Calu3 (cell line): ENCODE data around the gene FRMD3. TPM values are rescaled to one million over a fixed set of nuclear protein-coding genes. Genes with fewer than 3 reads are reported as not detected.
A peak's percentile ranks its signal among the peaks of the same experiment; 100 is the strongest.

Experiments
- BruUV-seq: library from RNA; stranded (reverse); fragments of 400-500 nt; replicated peaks from 2 replicates; lab custom pipeline; 2021; lab: Mats Ljungman, UMichigan
- CTCF ChIA-PET: fragments of 300-600 bp; sonication (Branson Sonifier 250); formaldehyde crosslinking; loops from one replicate; lab custom pipeline; 2022; ENCODE audit warnings: antibody characterized with exemption; lab: Charles Lee
- DNase-seq: peaks from one replicate; pipeline ENCODE4 v3.0.0; 2022
- H3K27ac Mint-ChIP-seq: one replicate; pipeline ENCODE4 v1.8.0; 2022; ENCODE audit warnings: mixed read lengths; ENCODE audit not compliant: unreplicated experiment
- H3K27me3 Mint-ChIP-seq: one replicate; pipeline ENCODE4 v1.8.0; 2022; ENCODE audit warnings: mixed read lengths; ENCODE audit not compliant: unreplicated experiment
- H3K36me3 Mint-ChIP-seq: one replicate; pipeline ENCODE4 v1.8.0; 2022; ENCODE audit warnings: mild to moderate bottlenecking, moderate library complexity, mixed read lengths; ENCODE audit not compliant: insufficient read depth, unreplicated experiment
- H3K4me1 Mint-ChIP-seq: one replicate; pipeline ENCODE4 v1.8.0; 2022; ENCODE audit warnings: mild to moderate bottlenecking, low read depth, mixed read lengths; ENCODE audit not compliant: unreplicated experiment
- H3K4me3 Mint-ChIP-seq: one replicate; pipeline ENCODE4 v1.8.0; 2022; ENCODE audit warnings: mild to moderate bottlenecking, low read depth, moderate library complexity, mixed read lengths; ENCODE audit not compliant: unreplicated experiment
- H3K9me3 Mint-ChIP-seq: one replicate; pipeline ENCODE4 v1.8.0; 2022; ENCODE audit warnings: low read depth, mixed read lengths; ENCODE audit not compliant: unreplicated experiment
- intact Hi-C: fragments of 100-400 bp; cut with micrococcal nuclease; formaldehyde crosslinking; loops from one replicate; pipeline ENCODE4 v1.10.0; 2022; ENCODE audit not compliant: unreplicated experiment
- total RNA-seq: library from RNA; stranded (reverse); gene quantifications from 2 replicates; pipeline ENCODE4 v1.2.3, GENCODE V29; 2022
- TF ChIP-seq, protein P1 (sequence below): fragments of 200-600 bp; IDR thresholded peaks from one replicate; pipeline ENCODE4 v1.8.0; 2022; ENCODE audit warnings: antibody characterized with exemption; ENCODE audit not compliant: unreplicated experiment

FRMD3 gene
- total RNA-seq, 1 experiment from 2014 or later: 0.38 TPM

DNA sequence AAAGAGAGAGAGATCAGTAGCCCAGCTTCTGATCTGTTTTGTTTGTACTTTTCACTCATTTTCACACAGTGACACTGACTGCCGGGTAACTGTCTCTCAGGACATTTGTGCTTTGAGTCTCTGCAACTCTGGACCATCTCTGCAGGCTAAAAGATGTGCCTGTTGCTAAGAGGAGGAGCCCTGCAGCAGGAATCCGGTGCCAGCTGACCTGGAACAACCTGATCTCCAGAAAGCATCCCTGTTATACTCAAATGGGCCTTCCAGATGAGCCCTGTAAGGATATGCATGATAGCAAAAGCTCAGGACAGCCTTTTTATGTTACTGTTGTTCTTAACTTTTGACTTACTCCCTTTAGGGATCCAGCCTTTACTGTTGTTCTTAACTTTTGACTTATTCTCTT lies 304.6 kb downstream of the FRMD3 start:
- CTCF ChIA-PET: no interaction called here
- Mint-ChIP-seq H3K4me3 (no peak overlapping the region), H3K27ac (no peak overlapping the region), H3K36me3 (no peaks in the 10 kb centered on the region), H3K9me3 (no peaks in the 10 kb centered on the region), H3K4me1 (no peaks in the 10 kb centered on the region), H3K27me3 (no peaks in the 10 kb centered on the region)
- TF ChIP-seq, protein P1, sequence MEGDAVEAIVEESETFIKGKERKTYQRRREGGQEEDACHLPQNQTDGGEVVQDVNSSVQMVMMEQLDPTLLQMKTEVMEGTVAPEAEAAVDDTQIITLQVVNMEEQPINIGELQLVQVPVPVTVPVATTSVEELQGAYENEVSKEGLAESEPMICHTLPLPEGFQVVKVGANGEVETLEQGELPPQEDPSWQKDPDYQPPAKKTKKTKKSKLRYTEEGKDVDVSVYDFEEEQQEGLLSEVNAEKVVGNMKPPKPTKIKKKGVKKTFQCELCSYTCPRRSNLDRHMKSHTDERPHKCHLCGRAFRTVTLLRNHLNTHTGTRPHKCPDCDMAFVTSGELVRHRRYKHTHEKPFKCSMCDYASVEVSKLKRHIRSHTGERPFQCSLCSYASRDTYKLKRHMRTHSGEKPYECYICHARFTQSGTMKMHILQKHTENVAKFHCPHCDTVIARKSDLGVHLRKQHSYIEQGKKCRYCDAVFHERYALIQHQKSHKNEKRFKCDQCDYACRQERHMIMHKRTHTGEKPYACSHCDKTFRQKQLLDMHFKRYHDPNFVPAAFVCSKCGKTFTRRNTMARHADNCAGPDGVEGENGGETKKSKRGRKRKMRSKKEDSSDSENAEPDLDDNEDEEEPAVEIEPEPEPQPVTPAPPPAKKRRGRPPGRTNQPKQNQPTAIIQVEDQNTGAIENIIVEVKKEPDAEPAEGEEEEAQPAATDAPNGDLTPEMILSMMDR: no peak
- no TSS peak for BruUV-seq
- intact Hi-C loops: no loop called here
- DNase-seq: no peak

DNA sequence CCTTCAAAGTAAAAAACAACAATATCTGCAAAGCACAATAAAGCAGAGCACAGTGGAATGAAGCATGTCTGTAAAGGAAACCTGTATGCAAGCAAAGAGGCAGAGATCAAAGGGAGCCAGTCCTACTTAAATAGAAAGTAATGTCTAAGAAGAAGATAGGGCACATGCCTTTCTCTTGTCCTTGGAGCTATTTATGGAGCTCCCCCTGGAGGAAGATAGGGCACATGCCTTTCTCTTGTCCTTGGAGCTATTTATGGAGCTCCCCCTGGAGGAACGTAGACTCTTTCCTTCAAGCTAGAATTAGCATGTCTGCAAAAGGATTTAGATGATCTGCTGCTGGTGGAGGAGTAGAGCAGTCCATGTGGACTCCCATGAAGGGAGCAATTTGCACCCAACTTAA lies 307.2 kb downstream of the FRMD3 start:
- no peak for DNase-seq

DNA sequence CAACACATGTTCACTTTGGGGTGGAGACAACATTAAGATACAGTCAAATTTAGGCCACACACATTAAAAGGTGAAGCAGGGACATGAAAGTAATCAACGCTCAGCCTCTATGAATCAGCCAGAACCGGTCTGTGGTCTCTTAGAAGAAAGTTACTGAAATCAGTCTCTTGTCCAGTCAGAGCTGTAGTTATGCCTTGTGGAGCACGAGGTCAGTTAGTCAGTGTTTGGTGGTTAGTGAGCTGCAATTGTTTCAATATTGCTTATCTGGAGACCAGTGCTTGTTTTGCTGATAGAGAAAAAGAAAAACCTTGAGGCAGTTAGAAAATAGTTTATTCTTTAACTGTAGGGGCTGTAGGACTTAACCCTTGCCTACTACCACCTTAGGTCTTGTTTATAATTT lies 317.5 kb downstream of the FRMD3 start:
- DNase-seq: peak; percentile 12
- intact Hi-C loops: no loop called here
- H3K36me3 Mint-ChIP-seq: peaks cover 18% of the 10 kb centered on the region
- H3K4me3 Mint-ChIP-seq: peak overlapping the region; percentile 88
- H3K9me3 Mint-ChIP-seq: peaks cover 2% of the 10 kb centered on the region
- no peaks in the 10 kb centered on the region for H3K27me3 Mint-ChIP-seq
- TF ChIP-seq, protein P1: no peak
- CTCF ChIA-PET: interaction anchor here (1.3 to 2.4 kb wide), 3 partner anchors 61 to 324 kb away, joined by 7 to 40 read pairs (median 11); no protein-coding TSS in a partner anchor
- H3K27ac Mint-ChIP-seq: no peak overlapping the region
- BruUV-seq: no TSS peak
- H3K4me1 Mint-ChIP-seq: peaks cover 9% of the 10 kb centered on the region

More for the DNA sequence above, 307.2 kb downstream of the FRMD3 start:
- no TSS peak for BruUV-seq
- Mint-ChIP-seq H3K36me3 (no peaks in the 10 kb centered on the region), H3K4me1 (no peaks in the 10 kb centered on the region), H3K9me3 (peaks cover 2% of the 10 kb centered on the region), H3K27me3 (no peaks in the 10 kb centered on the region), H3K4me3 (no peak overlapping the region), H3K27ac (no peak overlapping the region)
- intact Hi-C loops: no loop called here
- CTCF ChIA-PET: interaction anchor here (0.6 kb wide), 1 partner anchor 9 kb away, joined by 4 read pairs; no protein-coding TSS in a partner anchor
- TF ChIP-seq, protein P1: no peak

DNA sequence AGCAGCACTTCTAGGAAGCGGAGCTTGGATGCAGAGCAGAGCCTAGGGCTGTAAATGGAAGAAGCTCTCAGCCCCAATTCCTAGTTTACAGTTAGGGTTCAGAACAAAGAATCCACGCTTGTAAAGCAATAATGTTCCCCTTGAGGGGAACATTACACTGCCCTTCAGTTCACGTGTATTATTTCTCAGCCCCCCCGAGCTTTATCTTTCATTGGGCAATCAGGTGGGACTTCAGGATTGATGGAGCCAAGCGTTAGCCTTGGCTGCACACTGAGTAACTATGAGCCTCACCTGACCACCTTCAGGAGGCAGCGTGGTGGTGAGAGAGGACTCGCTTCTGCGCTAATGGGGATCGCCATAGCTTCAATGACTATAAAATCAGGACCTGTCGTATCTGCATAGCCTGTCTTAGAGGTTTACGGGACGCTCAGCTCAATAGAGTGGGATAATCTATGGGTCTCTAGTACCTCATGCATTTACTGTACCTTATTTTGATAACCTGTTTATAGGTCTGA lies 318.2 kb downstream of the FRMD3 start:
- H3K27ac Mint-ChIP-seq: peak overlapping the region; percentile 82
- CTCF ChIA-PET: interaction anchor here (0.6 to 2.4 kb wide), 7 partner anchors 61 to 430 kb away, joined by 3 to 40 read pairs (median 6); partner anchors contain the start of gene FRMD3
- intact Hi-C loops: loop anchor here (1.0 to 2.0 kb wide), 2 partner anchors 115 to 324 kb away; no protein-coding TSS in a partner anchor

More for the DNA sequence above, 318.2 kb downstream of the FRMD3 start:
- no peak for DNase-seq
- no TSS peak for BruUV-seq
- TF ChIP-seq, protein P1: no peak
- Mint-ChIP-seq H3K27me3 (no peaks in the 10 kb centered on the region), H3K4me3 (peak overlapping the region; percentile 88), H3K36me3 (peaks cover 18% of the 10 kb centered on the region), H3K4me1 (peaks cover 9% of the 10 kb centered on the region), H3K9me3 (peaks cover 5% of the 10 kb centered on the region)
